GM21619 (cell line): ENCODE results near the gene ADSS1.
"Not testable (repeated sequence)": the region's sequence is repeated elsewhere in the genome, so short reads cannot be mapped to it uniquely, and the experiment has no call there.

ENCODE experiments used
- ATAC-seq: cut with Tn5 transposase; IDR thresholded peaks from one replicate; pipeline ENCODE4 v1.9.1; 2021; ENCODE audit not compliant: unreplicated experiment

Gene ADSS1

DNA sequence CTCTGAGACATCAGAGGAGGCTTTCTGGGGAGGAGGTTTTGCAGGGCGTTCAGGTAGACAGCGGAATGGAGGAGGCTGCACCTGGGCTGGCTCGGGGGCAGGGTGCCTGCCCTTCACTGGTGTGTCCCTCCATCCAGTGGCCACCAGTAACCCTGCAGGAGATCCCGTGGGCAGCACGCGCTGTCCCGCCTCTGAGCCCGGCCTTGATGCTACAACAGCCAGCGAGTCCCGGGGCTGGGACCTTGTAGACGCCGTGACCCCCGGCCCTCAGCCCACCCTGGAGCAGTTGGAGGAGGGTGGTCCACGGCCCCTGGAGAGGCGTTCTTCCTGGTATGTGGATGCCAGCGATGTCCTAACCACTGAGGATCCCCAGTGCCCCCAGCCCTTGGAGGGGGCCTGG, 10.0 kb upstream of the ADSS1 start:
- ATAC-seq = no peak

DNA sequence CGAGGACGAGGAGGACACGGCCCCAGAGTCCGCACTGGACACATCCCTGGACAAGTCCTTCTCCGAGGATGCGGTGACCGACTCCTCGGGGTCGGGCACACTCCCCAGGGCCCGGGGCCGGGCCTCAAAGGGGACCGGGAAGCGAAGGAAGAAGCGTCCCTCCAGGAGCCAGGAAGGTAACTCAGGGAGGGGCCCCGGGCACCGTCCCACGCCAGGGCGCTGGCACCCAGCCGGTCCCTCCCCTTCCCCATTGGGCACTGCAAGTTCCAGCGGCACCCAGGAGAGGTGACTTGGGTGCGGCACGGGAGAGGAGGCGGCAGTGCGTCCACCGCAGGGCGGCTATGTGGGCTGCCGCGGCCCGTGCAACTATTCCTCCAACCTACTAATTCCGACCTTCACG, 9.3 kb upstream of the ADSS1 start:
- no peak for ATAC-seq

DNA sequence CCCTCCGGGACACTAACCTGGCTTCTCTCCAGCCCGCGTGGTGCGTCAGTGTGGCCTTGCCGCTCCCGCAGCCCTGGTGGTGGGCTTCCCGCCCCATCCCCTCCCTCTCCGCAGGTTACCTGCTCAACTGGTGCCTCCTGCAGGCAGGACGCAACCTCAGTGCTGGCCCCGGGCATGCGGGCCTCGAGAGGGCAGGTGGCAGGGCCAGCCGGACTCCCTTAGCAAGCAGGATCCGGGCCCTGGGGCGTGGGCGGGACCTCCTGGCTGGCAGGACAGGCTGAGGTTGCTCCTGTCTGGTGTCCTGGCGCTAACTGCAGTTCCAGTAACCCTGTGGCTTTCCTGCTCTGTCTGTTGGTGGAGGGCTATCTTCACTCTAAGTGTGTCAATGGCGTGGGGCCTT, 8.6 kb upstream of the ADSS1 start:
- ATAC-seq = no peak

DNA sequence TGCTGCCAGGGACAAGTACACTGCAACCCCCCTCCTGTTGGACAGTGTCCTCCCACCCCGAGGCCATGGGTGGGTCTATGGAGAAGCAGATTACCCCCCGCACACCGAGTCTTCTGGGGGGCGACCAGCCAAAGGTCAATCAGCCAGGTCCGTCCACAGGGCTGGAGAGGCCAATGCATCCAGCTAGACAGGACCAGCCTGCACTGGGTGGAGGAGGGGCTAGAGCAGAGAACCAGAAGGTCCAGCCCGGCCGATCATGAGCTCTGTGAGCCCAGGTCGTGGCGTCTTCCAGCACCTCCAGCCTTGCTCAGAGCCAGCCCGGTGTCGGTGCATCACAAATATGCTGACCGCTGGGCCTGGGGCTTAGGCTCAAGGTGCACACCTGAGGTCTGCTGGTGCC, 8.2 kb upstream of the ADSS1 start:
- no peak for ATAC-seq

DNA sequence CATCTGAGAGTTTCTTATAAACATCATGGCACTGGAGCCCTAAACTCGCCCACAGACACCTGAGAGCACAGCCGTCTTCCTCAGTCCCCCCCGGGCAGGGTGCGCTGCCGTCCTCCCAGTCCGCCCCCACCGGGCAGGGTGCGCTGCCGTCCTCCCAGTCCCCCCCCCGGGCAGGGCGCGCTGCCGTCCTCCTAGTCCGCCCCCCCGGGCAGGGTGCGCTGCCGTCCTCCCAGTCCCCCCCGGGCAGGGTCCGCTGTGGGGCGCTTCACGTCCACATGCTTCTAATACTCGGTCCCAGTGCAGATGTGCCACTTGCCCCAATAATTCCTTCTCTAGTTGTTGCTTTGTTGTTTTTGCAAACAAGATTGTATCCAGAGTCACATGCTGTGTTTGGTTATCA, 6.9 kb upstream of the ADSS1 start:
- no peak for ATAC-seq

DNA sequence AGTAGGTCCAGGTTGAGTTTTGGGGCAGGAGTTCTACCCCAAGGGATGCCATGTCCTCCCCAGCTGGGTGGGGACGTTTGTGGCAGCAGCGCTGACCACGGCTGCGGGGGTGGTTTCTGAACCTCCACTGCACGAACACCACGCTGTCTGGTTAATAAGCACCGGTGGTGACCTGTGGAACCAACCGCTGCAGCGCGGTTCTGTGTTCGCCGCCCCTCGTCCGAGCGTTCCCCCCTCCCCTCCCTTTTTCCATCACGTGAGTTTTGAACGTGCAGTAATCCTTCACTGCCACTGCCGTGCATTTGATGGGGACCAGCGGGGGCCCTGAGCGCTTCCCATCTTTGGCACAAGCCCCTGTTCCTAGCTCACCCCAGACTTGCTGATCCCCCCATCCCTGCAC, 6.4 kb upstream of the ADSS1 start:
- no peak for ATAC-seq

DNA sequence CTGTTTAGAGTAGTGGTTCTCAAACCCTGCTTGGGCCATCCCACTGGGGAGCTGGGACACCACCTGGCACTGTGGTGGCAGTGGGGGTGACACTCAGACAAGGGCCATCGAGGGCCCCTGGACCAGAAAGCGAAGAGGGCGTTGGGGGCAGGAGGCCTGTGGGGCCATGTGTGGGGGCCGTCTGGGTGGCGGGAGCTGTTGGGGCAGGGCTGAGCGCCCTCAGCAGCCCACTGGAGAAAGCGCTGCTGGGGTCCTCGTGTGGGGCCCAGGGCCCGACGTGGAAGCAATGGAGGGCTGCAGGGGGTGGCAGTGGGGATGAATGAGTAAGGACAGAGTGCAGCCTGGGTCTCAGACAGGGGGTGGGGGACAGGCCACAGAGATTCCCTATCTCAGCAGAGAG, 5.9 kb upstream of the ADSS1 start:
- ATAC-seq = no peak

DNA sequence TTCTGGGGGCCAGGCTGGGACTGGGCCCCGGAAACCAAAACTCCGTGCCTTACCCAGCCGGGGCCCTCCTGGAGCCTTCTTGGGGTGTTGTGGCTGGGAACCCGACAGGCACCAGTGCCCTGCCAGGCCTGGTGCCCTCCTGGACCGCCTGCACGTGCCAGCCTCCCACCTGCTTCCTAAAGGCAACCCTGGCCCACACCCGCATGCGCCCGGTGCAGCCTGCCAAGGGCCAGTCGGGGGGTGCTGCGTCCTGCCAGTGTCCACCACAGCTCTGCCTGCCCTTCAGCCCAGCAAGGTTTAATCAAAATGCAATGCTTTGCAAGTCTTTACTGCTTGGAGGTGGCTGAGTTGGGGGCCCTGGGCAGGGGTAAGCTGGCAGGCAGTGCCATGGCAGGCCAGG, 5.2 kb upstream of the ADSS1 start:
- ATAC-seq = no peak

DNA sequence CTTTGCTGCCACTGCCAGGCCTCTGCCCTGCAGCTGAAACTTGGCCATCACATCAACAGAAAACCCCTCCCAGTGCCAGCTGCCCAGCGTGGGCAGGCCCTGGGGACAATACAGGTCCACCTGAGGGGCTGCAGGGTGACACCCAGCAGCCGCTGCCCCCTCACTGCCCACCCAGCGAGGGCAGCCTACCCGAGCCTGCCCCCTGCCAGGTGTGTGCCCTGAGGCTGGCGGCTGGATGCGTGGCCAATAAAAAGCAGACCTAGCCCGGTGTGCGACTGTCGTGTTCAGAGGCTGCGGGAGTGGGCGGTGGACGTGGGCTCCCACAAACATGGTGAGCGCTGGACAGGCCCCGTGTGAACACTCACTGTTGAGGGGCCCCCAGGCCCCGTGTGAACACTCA, 4.7 kb upstream of the ADSS1 start:
- no peak for ATAC-seq

DNA sequence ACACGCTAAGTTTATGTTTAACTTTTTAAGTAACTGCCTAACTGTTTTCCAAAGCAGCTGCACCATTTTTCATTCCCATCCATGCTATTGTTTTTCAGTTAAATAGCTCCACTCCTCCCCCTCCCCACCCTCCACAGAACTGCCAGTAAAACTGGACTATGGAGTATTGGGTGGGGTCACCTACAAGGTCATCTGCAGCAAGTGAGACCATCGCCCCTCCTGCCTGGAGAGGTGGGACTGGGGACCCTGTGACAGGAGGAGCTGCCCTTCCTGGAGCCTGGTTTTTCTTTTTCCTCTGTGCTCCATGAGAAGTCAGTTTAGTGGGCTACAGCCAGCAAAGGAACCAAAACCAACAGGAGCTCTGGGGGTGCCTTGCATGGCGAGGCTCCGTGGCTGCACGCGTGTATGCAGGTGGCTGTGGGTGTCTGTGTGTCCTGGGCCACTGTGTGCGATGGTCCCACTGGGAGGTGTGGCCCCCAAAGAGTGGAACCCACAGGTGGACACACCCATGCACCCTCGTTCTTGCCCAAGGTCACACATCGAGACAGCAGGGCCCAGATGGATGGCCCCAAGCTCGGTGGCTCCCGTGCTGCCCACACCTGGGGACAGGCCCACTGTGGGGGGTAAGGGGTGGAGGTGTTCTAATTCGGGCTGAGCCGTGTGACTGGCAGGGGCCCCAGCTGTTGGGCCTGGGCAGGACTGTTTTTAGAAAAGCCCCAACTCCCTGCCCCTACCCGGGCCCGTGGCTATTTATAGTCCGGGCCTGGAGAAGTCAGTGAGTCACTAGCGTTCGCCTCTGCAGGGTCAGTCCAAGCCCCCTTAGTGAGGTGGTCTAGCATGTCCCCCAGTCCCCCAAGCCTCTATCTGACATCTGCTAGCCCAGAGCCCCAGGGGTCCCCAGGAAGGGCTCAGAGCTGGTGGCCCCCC, 2.3 kb upstream of the ADSS1 start:
- no peak for ATAC-seq

DNA sequence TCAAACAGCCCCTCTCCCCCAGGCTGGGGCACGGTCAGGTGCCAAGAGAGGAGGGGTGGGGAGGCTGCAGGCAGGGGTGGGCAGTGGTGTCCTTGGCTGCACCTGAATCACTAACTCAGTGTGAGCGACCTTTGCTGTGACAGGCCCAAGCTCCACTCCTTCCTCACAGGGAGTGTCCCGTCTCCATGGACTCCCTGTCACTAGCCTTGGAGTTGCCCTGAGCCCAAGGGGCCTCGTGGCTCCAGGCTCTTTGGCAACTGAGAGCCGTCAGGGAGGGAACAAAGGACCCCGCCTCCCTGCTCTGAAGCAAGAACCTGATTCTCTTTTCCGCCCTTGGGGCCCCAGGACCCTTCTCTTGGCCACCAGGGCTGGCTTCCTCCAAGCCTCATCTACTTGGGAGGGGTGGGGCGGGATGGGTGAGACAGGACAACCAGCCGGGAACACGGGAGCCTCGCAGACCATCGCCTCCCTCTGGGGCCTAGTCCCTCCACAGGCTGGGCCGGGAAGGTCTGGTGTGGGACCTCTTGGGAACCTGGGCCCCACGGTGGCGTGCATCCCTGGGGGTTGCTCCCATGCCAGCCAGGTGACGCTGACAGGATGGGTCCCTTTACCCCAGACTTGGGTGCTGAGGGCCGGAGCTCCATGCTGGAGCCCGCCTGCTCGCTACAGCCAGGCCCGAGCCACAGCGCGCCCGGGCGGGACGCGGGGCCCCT, 935 bp upstream of the ADSS1 start:
- no peak for ATAC-seq

DNA sequence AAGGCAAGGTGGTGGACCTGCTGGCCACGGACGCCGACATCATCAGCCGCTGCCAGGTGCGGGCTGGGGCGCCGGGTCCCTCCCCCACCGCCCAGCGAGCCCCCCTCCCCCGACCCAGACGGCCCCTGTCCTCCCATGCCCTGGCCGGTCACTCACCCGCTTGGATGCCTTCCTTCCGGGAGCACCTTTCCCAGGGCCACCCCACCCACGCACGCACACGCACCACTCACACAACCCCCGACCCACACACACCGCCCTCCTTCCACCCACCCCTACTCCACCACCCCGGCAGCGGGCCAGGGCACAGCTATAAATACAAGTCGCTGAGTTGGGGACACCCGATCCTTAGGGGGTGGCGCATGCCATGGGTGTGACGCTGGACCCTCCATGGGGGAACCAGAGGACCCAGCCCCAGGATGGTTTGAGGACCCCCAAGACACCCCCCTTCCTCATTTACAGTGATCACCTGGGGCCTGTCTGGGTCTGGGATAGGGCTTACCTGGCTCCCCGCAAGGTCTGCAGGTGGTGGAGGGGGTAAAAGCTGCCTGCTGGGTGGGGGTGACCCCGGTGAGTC, 465 bp downstream of the ADSS1 start:
- no peak for ATAC-seq

DNA sequence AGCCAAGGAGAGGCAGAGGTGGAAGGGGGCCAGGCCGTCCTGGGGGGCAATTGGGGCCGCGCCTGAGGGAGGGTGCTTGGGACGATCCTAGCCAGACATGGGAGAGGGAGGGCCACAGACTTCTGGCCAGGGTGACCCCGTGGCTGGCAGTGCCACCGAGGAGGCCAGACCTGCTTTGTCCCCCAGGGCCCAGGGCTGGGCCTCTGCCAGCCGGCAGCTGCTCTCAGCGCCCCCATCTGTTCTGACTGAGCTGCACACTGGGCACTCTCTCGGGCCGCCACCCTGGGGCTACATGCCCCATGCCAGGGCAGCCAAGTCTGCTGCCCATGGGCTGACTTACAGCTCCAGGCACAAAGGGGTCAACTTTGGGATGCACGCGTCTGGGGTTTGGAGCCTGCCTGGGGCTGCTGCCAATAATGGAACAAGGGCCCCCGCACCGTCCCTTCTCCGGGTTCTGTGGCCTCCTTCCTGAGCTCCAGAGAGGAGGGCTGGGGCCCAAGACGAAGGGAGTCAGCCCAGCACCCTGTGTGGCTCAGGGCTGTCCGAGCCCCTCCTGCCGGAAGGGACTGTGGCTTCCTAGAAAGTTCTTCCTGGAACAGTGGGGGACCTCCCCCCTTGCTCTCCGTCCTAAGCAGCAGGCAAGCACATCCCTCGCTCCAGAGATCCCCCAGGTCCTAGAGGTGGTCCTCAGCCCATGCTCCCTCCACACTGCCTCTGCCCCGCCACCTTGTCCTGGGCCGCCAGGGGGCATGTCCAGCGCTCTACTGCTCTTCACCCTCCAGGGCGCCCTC, 1.1 kb downstream of the ADSS1 start:
- ATAC-seq = no peak

DNA sequence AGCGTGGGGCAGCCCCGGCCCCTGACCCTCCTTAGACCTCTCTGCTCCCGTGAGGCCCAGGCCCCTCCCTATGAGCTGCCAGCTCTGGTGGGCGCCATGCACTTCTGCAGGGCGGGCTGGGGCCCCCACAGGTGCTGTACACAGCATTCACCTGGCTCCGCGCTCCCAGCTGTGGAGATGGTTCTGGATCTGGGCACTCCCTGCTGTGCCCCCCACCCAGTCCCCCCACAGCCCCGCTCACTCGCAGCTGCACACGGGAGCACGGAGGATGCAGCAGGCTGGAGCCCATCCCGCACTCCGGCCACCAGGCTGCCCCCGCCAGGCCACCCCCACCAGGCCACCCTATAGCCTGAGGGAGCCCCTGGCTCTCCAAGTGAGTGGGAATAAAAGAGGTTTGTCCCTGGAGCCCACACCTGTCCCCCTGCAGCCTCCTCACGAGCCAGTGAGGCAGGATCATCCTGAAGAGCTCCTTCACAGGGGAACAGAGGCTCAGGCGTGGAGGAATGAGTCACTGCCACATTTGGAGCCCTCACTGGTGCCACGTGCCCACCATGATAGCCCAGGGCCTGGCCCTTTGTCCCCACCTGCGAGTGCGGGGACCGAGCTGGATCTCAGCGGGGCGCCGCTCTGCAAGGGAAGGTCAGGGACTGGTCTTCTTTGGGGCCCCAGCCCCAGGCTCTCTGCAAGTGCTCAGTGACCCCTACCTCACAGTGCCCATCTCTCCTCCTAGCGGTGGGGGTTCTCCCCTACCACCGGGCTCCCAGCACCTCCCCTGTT, 1.9 kb downstream of the ADSS1 start:
- no peak for ATAC-seq

DNA sequence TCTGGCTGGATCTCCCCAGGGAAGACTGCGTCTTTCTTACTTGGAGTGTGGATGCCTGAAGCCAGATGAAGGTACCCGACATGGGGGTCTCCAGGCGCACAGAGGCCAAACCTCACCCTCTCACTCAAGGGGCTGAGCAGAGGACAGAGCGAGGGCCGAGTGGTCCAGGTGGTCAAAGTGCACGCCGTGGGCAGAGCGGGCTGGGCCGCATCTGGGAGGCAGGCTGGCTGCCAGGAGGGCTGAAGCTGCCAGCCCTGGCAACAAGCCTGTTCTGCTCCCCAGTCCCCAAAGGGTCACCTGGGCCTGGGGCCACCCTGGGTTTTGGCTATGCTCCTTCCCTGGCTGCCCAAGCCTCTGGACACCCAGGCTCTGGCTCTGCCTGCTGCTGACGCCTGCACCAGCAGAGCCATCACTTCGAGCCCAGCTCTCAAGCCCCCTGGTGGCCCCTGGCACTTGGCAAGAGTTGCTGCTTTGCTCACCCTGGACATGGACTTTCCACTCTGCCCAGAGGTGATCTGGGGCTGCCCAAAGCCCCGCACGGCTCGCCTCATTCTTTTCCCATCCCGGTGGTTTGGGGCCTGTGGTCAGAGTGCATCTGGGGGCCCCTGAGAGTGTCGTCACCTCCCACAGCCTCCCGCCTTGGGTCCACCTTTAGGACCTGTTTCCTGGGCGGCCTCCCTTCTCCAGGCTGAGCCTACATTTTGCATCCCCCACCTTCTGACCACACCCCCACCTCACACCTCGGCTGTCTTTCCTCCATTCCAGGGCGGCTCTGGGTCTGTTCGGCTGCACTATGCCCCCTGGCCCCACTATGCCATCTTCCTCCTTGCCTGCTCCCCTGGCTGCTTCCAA, 2.8 kb downstream of the ADSS1 start:
- ATAC-seq = no peak

DNA sequence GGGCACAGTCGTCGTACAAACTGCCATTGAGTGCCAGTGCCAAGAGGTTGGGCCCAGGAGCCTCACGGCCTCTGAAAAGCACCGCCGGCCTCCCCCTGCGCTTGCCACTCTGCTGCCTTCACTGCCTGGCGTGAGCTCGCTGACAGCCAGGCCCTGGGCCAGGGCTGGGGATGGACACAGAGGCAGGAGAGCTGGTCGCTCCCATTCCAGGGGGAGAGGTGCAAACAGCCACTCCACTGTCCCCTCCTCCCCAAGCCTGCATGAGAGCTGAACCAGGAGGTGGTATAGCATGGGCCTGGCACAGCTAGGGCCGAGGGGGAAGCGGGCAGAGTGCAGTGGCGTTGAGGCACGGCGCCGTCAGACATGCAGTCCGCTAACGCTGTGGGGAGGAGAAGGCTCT, 4.6 kb downstream of the ADSS1 start:
- no peak for ATAC-seq

DNA sequence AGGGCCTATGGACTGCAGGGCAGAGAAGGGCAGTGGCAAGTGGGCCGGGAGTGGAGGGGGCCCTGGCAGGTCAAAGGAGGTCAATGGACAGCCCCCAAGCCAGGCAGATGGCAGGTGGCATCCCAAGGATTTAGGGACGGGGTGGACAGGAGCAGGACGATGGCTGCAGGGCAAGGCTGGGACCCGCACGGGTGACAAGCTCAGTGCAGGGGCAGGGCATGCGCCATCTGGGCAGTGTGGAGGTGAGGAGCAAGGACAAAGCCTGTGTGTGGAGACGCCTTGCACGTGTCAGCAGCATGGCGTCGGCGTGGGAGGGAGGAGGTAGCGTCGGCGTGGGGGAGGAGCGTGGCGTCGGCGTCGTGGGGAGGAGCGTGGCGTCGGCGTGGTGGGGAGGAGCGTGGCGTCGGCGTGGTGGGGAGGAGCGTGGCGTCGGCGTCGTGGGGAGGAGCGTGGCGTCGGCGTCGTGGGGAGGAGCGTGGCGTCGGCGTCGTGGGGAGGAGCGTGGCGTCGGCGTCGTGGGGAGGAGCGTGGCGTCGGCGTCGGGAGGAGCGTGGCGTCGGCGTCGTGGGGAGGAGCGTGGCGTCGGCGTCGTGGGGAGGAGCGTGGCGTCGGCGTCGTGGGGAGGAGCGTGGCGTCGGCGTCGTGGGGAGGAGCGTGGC, 5.3 kb downstream of the ADSS1 start:
- not testable (repeated sequence) for ATAC-seq

DNA sequence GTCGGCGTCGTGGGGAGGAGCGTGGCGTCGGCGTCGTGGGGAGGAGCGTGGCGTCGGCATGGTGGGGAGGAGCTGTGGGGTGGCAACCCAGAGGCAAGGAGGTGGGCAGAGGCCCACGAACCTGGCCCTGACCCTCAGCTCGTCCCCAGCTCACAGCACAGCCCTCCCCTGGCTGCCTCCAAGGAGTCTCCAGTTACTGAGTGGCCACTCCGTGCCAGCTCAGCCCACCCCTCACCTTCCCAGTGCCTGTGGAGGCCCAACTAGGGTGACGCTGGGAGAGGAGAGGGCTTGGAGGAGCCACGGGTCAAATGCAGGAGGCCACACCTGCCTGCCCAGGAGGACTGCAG, 5.8 kb downstream of the ADSS1 start:
- no peak for ATAC-seq

DNA sequence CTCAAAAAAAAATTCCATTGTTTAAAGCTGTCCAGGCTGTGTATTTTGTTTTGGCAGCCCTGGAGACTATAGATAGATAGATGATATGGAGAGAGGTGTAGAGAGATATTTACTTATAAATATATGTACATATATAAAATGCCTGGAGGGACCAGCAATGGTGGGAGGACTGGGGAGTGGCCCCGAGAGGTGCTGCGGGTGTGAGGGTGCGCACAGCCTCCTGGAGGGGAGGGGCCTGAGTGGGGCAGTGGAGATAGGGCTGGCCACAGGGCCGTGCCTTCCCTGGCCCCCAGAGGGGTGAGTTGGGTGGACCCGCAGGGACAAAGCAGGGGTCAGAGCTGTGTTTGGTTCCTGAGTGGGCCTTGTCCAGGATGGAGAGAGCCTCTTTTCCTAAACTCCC, 6.5 kb downstream of the ADSS1 start:
- no peak for ATAC-seq
